ENCODE data around the gene CNTNAP2.

CNTNAP2 gene

GRCh38 chr7:147044941-147045340, 928.3 kb downstream of the CNTNAP2 start:
- Histone ChIP-seq H3K4me2 (no peak overlapping the region), H3K4me3 (IDR thresholded peaks at IDR 0.05; ENCODE audit: insufficient read depth, low read depth, low read length) (no peak overlapping the region), H3K4me1 (ENCODE audit: low read depth, poor library complexity, severe bottlenecking) (no peaks in the 10 kb centered on the region), H3K36me3 (ENCODE audit: insufficient read depth) (no peaks in the 10 kb centered on the region), H4K20me1 (ENCODE audit: insufficient read depth) (no peaks in the 10 kb centered on the region), H3K9ac (no peak overlapping the region), H3K27ac (no peak overlapping the region), H2AFZ (ENCODE audit: low read depth) (no peak overlapping the region), H3K27me3 (ENCODE audit: insufficient read depth, low read depth) (no peaks in the 10 kb centered on the region), H3K79me2 (ENCODE audit: insufficient read depth, low read depth) (no peaks in the 10 kb centered on the region)
- no peak for TF ChIP-seq CTCF (conservative IDR thresholded peaks at IDR 0.05; ENCODE audit: low read depth, low read length)

GRCh38 chr7:147047696-147048095, 931.1 kb downstream of the CNTNAP2 start:
- H3K4me2 ChIP-seq: no peak overlapping the region
- no peaks in the 10 kb centered on the region for H3K36me3 ChIP-seq (ENCODE audit: insufficient read depth)
- TF ChIP-seq CTCF (conservative IDR thresholded peaks at IDR 0.05; ENCODE audit: low read depth, low read length): no peak
- no peaks in the 10 kb centered on the region for H3K79me2 ChIP-seq (ENCODE audit: insufficient read depth, low read depth)
- H3K9ac ChIP-seq: no peak overlapping the region
- no peak overlapping the region for H3K27ac ChIP-seq
- no peak overlapping the region for H2AFZ ChIP-seq (ENCODE audit: low read depth)
- H3K4me1 ChIP-seq (ENCODE audit: low read depth, poor library complexity, severe bottlenecking): no peaks in the 10 kb centered on the region
- no peak overlapping the region for H3K4me3 ChIP-seq (IDR thresholded peaks at IDR 0.05; ENCODE audit: insufficient read depth, low read depth, low read length)
- H4K20me1 ChIP-seq (ENCODE audit: insufficient read depth): no peaks in the 10 kb centered on the region
- H3K27me3 ChIP-seq (ENCODE audit: insufficient read depth, low read depth): no peaks in the 10 kb centered on the region

GRCh38 chr7:147048864-147049263, 932.3 kb downstream of the CNTNAP2 start:
- no peaks in the 10 kb centered on the region for H3K27me3 ChIP-seq (ENCODE audit: insufficient read depth, low read depth)
- no peak for TF ChIP-seq CTCF (conservative IDR thresholded peaks at IDR 0.05; ENCODE audit: low read depth, low read length)
- no peak overlapping the region for H3K9ac ChIP-seq

GRCh38 chr7:147052818-147053217, 936.2 kb downstream of the CNTNAP2 start:
- Histone ChIP-seq H3K4me2 (no peak overlapping the region), H3K27me3 (ENCODE audit: insufficient read depth, low read depth) (no peaks in the 10 kb centered on the region), H3K9ac (no peak overlapping the region), H2AFZ (ENCODE audit: low read depth) (no peak overlapping the region), H3K4me3 (IDR thresholded peaks at IDR 0.05; ENCODE audit: insufficient read depth, low read depth, low read length) (no peak overlapping the region), H4K20me1 (ENCODE audit: insufficient read depth) (no peaks in the 10 kb centered on the region), H3K4me1 (ENCODE audit: low read depth, poor library complexity, severe bottlenecking) (no peaks in the 10 kb centered on the region), H3K79me2 (ENCODE audit: insufficient read depth, low read depth) (no peaks in the 10 kb centered on the region), H3K27ac (no peak overlapping the region), H3K36me3 (ENCODE audit: insufficient read depth) (no peaks in the 10 kb centered on the region)
- no peak for TF ChIP-seq CTCF (conservative IDR thresholded peaks at IDR 0.05; ENCODE audit: low read depth, low read length)

More at GRCh38 chr7:147048864-147049263, 932.3 kb downstream of the CNTNAP2 start:
- no peak overlapping the region for H2AFZ ChIP-seq (ENCODE audit: low read depth)
- no peaks in the 10 kb centered on the region for H4K20me1 ChIP-seq (ENCODE audit: insufficient read depth)
- H3K4me2 ChIP-seq: no peak overlapping the region
- H3K4me1 ChIP-seq (ENCODE audit: low read depth, poor library complexity, severe bottlenecking): no peaks in the 10 kb centered on the region
- no peaks in the 10 kb centered on the region for H3K36me3 ChIP-seq (ENCODE audit: insufficient read depth)
- H3K79me2 ChIP-seq (ENCODE audit: insufficient read depth, low read depth): no peaks in the 10 kb centered on the region
- no peak overlapping the region for H3K27ac ChIP-seq
- H3K4me3 ChIP-seq (IDR thresholded peaks at IDR 0.05; ENCODE audit: insufficient read depth, low read depth, low read length): no peak overlapping the region

Data from KMS-11 (cell line).